EH (cell line): ENCODE results near the gene GNLY.
"Not testable (repeated sequence)": the region's sequence is repeated elsewhere in the genome, so short reads cannot be mapped to it uniquely, and the experiment has no call there.

Experiments
- DNase-seq: peaks from one replicate; pipeline ENCODE4 v3.0.0-alpha.2; 2015; ENCODE audit warnings: low read depth

The GNLY gene

DNA sequence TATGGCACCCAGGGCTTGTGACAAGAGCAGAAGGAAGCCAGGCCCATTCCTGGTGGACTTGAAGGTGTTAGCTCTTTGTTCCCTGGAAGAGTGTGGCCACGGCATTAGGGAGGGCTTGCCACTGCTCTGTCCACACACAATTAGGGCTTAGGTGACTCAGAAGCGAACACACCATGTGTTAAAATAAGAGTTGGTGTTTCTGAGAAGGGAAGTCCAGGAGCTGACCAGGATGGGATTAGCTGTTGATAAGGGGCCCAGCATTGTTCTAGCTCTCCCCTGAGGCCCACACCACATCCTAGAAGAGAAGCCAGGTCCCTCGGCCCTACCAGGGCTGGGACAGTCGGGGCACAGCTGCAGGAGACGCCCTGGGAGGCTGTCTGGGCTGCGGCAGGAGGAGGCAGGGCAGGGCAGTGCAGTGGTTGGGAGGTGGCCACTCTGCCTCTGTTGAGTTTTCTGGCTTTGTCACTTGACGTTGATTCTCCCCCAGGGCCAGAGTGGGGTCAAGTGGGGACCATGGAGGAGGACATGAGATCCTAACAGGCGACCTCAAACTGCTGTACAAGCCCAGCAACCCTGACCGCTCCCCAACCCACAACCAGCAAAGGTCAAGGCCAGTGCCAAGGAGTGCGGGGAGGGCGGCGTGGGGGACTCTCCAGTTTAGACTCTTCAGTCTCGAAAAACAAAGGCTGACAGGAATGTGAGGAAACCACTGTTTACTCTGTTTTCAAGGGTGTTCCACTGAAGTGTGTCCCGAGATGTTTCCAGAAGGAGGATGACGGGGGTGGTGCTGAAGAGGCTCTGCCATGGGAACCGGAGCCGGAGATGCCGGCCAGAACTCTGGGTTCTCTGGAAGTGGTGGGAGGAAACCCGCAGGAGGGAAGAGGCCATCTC, 16.8 kb downstream of the GNLY start:
- no peak for DNase-seq

DNA sequence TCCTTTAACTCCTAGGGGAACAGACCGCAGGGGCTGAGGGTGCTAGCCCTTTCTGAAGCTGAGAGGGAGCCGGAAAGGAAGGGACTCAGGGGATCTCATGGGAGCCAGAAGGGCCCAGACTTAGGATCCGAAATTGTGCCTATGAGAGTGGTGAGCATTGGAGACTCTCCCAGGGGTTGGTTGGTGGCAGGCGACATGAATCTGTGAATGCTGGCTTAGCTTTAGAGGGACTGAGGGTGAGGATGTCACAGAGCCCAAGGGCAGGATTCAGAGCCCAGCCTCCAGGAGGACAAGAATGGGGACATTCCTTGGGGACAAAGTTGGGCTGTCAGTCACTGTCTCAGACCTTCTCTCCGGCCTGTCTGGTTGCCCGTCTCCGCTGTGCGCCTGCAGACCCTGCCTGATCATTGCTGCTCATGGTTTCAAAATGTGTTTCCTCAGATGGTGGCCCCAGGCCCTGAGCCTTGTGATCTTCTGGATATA, 17.5 kb downstream of the GNLY start:
- no peak for DNase-seq

DNA sequence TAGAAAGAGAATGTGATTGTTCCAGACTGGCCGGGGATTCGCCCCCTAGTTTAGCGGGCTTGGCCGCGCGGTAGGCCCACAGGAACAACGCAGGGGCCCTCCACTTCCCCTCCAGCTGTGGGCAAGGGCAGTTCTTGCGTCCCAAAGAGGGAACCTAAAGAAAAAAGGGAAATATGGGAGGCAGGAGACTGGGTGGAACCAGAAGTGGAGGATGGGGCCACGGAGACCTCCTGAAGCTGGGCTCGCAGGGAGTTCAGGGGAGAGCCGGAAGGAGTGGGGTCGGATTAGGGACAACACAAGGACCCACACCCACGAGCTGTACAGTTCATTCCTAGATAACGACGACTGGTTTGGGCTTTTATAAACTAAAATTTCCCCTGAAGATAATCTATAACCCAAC, 18.2 kb downstream of the GNLY start:
- no peak for DNase-seq

DNA sequence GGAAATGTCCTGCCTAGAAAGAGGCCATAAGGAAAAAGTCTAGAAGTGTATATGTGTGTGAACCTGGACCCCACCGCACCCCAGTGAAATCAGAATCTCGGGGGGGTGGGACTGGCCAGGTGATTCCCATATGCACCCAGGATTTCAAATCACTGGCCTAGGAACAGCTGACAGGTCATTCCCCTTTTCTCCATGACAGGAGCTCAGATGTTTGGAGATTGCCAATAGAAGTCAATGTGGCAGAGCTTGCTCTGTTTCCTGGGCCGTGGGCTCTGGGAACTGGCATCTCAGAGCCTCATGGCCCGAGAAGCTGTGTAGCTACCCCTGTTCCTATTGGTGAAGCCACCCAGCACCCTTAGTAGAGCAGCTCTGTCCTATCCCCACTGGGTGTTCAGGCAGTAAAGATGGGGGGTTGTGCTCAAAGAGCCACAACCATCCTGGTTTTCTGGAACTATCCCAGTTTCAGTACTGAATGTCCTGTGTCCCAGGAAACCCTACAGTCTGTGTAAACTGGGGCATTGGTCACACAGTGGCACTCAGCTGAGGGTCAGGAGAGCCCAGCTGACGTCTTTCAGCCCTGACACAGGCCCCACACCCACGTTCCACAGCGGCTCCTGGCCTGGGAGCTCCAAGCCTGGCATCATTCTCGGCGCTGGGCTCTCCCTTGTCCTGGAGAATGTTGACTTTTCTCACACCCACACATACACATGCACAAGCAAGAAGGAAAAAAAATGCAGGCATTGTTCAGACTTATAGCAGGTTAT, 18.9 kb downstream of the GNLY start:
- peak; percentile 48 for DNase-seq

- DNase-seq, result no peak
These were observed 19.7 kb downstream of the GNLY start for GRCh38 chr2:85713836-85714235.

GRCh38 chr2:85714421-85714820, 20.3 kb downstream of the GNLY start:
- DNase-seq, result not testable (repeated sequence)

DNA sequence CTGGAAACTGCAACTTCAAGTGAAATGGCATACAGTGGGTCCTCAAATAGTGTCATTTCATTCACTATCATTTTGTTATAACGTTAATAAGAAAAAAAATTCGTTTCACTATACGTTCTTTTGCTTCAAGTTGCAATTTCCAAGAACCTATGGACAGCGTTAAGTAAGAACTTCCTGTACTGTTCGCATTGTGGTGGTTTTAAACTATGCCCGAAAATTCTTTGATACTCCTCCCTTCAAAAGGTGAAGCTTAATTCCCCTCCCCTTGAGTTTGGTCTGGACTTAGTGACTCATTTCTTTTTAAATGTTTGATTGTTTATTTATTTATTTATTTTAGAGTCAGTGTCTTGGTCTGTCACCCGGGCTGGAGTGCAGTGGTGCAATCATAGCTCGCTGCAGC, 20.7 kb downstream of the GNLY start:
- DNase-seq, result no peak

GRCh38 chr2:85716346-85716914, 22.3 kb downstream of the GNLY start:
- DNase-seq, result no peak

GRCh38 chr2:85717308-85718008, 23.3 kb downstream of the GNLY start:
- DNase-seq, result peak; percentile 90

GRCh38 chr2:85718009-85718391, 23.8 kb downstream of the GNLY start:
- DNase-seq, result no peak

DNA sequence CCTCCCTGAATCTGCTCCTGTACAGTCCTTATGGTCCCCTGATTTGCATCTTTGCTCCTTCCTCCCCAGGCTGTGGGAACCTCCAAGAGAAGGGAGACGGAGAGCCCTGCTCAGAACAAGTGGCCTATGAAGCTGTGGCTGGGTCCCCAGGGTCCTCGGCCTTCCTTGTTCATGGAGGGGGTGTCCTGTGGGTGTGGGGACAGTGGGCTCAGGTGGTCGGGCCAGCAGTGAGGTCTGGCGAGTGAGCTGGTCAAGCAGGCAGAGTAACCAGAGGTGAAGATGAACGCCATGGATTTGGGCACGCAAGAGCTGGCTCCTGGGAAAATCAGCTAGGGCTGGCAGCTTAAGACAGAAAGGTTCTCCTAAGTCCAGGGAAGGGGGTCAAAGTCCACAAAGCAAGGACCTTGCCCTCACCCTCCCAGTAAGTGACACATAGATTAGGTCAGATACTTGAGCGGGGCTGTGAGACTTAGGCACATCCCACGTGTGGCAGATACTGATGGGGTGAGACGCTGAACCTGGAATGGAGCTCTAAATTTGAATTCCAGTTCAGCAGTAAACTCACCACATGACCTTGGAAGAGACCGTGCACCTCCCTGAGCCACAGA, 24.8 kb downstream of the GNLY start:
- DNase-seq, result no peak

- DNase-seq, result no peak
These were observed 25.6 kb downstream of the GNLY start for GRCh38 chr2:85719609-85720240.

DNA sequence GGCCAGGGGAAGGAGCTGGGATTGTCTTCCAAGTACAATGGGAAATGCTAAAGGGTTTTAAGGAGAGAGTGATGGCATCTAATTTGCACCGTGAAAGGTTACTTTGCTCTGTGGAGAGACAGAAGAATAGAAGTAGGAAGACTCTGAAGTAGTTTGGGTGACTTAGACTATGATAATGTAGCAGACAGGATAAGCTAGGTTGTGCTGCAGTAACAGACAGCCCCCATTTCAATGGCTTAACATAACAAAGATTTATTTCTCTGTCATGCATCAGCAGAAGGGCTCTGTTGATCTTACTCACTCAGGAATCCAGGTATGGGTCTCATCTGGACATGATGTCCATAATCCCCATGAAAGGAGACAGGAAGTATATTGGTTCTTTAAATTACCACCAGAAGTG, 26.4 kb downstream of the GNLY start:
- DNase-seq, result no peak

- DNase-seq, result no peak
These were observed 27.5 kb downstream of the GNLY start for GRCh38 chr2:85721641-85722040.

DNA sequence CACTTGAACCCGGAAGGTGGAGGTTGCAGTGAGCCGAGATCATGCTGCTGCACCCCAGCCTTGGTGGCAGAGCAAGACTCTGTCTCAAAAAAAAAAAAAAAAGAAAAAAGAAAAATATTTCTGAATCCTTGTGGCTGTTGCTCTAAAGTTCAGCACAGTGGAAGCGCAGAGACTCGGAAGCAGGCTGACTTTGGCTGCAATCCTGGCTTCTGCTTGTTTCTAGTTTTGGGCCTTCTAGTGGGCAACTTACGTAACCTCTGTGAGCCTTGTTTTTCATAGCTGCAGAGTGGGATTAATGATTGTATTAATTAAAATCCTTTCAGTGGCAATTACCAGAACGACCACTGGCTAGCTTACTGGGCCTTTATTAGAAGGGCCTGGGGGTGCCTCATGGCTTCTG, 28.4 kb downstream of the GNLY start:
- DNase-seq, result no peak

DNA sequence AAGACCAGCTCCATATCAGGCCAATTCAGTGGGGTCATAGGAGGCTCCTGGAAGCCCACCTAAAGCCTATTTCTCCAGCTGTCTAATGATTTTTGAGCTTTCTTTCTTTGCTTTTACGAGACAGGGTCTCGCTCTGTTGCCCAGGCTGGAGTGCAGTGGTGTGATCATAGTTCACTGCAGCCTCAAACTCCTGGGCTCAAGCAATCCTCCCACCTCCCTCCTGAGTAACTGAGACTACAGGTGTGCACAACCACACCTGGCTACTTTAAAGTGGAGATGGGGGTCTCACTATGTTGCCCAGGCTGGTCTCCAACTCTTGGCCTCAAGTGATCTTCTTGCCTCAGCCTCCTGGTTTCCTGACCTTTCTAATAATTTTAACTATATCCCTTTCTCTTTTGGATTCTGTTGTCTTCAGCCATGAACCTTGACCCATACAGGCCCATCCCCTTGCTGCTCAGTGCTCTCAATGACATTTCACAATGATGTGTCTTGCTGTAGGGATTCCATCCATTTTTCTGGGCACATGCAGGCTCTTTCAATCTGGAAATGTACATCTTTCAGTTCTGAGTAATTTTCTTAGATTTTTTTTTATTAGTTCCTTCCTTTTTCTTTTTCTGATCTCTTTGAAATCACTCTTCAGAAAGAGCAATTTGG, 29.7 kb downstream of the GNLY start:
- peak; percentile 87 for DNase-seq

GRCh38 chr2:85724731-85725181, 30.6 kb downstream of the GNLY start:
- DNase-seq, result peak; percentile 48

DNA sequence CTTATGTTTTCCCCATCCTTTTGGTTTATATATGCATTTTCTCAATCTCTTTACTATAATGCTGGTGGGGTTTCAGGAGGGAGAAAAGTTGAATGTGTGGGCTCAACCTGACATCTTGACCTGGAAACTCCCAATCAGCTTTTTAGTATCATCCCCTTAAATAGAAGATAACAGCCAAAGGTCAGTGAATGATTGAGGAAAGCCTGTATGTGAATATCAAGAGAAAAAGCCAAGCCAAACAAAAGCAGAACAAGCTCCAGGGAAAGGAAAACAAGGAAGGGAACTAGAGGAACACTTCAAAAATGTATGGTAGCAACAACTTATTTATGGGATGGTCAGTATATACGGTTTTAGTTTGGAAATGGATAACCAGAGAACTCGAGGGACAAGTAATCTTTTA, 31.3 kb downstream of the GNLY start:
- no peak for DNase-seq

DNA sequence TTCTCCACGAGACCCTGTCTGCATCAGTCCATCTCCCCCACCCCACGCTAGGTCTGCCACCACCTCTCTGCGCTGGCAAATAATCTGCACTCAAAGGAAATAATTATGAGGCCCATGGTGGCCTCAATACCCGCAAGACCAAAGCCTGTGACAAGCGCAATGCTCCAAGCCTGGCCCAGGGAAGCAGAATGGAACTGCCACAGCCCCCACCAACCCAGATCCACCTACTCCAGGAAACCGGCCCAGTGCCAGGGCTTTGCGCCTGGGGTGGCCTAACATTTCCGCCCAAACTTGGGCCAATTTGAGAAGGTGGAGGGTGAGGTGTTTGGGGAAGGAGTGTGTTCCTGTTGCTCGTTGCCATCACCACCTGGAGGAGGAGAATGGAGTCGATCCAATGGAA, 33.6 kb downstream of the GNLY start:
- no peak for DNase-seq

GRCh38 chr2:85728342-85728741, 34.2 kb downstream of the GNLY start:
- DNase-seq, result no peak
